ENCODE data around the gene KLHL29.
A peak's percentile ranks its signal among the peaks of the same experiment; 100 is the strongest.

The KLHL29 gene

GRCh38 chr2:23645230-23645808 lies 260.3 kb downstream of the KLHL29 start:
- no peak for DNase-seq

DNA sequence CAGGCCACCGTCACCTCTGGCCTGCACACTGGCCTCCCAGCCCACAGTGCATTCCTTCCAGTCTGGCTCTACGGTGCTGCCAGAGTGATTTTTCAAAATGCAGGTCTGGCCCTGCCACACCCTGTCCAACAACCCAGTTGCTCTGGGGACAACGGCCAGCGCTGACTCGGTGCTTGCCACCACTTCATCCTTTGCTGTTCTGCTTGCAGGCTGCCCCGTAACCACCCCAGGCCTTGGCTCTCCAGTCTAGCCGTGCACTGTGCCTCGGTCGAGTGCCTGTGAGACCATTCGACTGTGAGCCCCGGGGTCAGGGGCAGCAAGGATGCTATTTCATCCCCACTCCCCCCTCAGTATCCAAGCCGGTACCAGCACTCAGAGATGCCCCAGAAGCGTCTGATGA lies 262.6 kb downstream of the KLHL29 start:
- DNase-seq: no peak

GRCh38 chr2:23649303-23649702 lies 264.3 kb downstream of the KLHL29 start:
- no peak for DNase-seq

GRCh38 chr2:23649819-23650218 lies 264.8 kb downstream of the KLHL29 start:
- no peak for DNase-seq

- no peak for DNase-seq
These were observed 266.5 kb downstream of the KLHL29 start for GRCh38 chr2:23651187-23652080.

DNA sequence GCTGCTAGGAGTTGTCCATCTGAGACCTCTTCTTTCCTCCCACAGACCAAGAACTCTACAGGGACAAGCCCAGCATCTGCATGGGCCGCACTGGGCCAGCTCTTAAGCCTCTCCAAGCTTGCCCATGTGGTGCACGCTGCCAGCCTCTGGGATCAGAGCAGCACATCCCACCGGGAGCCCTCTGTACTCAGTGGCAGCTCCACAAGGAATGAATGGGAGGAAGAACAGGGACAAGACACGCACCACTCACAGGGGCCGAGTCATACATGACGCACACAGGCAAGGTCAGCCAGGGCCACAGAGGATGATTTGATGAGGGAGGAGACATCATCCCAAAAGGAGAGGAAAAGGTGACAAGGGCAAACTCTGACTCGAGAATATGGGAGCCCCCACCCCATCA lies 268.3 kb downstream of the KLHL29 start:
- DNase-seq: no peak

- no peak for DNase-seq
These were observed 269.8 kb downstream of the KLHL29 start for GRCh38 chr2:23654756-23655155.

GRCh38 chr2:23655934-23656596 lies 271.1 kb downstream of the KLHL29 start:
- DNase-seq: no peak

- DNase-seq: no peak
These were observed 271.6 kb downstream of the KLHL29 start for GRCh38 chr2:23656597-23656973.

- no peak for DNase-seq
These were observed 272.4 kb downstream of the KLHL29 start for GRCh38 chr2:23657371-23657770.

DNA sequence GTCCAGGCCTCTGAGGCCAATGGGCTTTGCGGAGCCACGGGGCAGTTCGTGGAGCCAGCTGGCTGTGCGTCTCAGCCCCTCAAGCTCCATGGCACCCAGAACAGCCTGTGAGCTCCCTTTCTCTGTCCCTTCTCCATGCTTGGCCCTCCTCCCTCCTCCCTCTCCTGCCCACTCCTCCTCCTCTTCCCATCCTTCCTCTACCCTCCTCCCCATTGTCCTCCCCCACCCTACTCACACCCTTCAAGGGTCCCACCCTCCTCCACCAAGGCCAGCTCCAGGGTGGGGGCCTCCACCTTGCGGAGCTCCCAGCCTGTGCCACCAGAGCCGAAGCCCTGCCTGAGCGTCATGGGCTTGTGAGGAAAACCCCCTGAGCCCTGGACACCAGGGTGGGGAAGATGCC lies 273.0 kb downstream of the KLHL29 start:
- DNase-seq: no peak

DNA sequence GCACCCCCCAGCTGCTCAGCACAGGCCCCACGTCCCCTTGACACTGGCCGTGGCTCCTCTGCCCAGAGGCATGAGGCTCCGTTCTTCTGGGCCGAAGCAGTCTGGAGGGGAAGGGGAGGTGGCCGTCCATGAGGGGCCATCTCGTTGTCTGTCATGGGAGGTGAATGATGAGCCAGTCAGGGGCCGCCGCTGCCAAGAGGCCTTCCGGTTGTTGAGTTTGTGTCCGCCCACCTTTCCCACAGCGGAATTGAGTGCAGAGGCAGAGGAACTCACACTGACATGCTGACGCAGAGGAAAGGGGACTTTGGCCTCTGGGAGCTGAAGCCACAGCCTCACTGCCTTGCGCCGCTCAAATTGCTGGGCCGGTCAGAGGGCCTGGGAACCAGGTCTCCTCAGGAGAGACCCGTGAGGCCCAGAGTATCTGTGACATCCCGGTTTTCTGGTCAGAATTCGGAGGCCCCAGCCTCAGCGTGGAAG lies 273.5 kb downstream of the KLHL29 start:
- DNase-seq: no peak

- no peak for DNase-seq
These were observed 274.3 kb downstream of the KLHL29 start for GRCh38 chr2:23659328-23659727.

GRCh38 chr2:23659773-23660172 lies 274.8 kb downstream of the KLHL29 start:
- no peak for DNase-seq

DNA sequence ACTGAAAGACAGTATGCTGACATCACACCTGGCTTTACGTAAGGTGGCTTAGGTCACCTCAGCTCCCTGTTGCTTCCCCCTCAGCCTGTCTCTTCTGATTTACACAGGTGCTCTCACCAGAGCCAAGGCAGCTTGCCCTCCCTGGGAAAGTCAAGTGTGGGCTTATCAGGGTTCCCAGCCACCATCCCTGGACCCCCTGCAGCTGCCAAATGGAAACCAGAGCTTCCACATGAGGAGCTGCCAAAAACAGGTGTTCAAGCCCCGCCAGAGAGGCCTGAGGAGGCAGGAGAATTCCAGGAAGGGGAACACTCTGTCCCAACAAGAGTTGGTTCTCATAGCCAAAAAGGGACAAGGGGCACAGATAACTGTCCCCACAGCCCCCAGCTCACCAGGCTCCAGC lies 275.3 kb downstream of the KLHL29 start:
- no peak for DNase-seq

- DNase-seq: peak; percentile 19
These were observed 276.5 kb downstream of the KLHL29 start for GRCh38 chr2:23661276-23662050.

DNA sequence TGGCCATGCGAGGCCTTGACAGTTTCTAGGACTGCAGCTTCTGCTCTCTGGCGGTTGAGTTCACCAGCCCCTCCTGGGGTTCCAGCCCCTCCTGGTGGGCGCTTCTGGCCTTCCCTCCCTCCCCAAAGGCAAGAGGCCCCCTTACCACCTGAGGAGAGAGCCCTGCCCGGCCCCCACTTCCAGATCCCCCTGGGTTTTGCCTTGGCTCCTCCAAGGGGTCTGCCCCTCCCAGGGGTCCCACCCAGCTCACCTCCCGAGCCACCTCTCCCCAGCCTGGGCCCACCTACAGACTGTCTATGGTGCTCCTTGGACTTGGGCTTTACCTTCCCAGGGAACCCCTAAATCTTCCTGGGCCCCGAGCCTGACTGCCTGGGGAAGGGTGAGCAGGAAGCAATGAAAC lies 277.5 kb downstream of the KLHL29 start:
- DNase-seq: no peak

DNA sequence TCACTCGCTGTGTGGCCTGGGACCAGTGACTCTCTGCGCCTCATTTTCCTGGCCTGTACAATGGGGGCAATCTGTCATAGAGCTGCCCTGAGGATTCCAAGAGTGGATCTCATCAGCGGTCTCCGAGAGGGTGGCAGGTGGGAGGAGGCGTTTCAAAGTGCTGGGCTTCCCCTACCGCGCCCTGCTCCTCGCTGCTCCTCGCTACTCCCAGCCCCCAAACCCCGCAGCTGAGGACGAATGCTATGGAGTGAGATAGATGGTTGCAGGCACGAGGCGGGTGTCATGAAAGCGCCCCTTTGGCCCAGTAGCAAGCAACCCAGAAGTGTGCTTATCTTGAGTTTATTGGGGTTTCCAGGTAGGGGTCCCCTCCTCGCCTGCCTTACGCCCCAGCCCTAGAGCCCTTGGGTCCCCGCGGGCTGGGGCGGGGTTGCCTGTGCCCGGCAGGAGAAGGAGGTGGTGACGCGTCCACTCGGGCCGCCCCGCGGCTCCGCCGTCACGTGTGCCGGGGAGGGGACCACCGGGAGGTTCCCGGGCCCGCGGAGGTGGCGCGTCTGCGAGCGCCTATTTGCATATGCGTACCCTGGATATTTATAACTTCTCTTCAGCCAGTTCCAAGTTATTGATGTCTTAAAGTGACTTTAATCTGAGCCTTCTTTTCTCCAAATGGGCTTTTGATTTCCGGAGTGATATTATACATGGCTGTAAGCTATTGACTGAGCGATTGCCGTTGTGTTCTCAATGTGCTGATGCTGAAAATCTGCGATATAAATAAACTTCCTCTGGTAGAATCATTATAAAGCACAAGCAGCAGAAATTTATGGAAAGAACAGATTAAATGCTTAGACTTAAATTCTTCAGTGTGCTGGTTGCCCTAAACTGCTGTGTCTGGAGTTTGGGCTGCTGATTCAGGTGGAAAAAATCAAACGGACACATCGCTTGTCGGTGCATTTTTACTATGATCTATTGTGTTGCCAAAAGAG lies 278.3 kb downstream of the KLHL29 start:
- no peak for DNase-seq

GRCh38 chr2:23664066-23664788 lies 279.2 kb downstream of the KLHL29 start:
- no peak for DNase-seq

DNA sequence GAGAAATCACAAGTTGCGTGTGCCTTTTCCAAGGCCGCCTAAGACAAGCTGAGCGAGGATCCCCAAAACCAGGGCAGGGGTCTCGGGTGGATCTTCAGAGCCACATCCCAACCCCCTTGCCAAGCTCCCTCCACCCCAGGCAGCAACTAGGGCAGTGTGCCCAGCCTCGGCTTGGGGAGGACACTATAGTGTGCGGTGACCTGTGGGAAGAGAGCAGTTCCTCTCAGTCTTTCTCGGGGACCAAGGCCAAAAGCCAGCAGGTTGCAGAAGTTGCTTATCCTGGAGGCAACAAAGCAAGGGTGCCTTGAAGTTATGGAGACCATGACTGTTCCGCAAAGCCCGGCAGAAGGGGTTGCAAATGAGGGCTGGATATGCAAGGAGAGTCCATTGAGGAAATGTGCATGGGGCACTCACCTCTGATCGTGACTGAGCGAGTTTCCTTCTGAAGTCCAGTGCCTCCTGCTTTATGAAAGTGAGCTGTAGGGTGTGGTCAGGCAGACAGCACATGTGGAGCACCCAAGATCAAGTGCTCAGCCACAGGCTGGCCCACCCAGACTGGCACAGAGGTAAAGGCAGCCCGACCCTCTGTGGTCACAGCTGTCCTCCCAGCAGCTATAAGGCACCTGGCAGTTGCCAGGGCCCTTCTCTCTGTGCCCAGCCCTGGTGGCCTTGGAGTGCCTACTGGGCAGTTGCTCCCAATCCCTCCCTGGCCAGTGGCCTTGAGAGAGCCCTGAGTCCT lies 281.4 kb downstream of the KLHL29 start:
- no peak for DNase-seq

All from NCI-H345 (cell line).